AML-193 (cell line): ENCODE measurements around the gene GRIN2A.

Source experiments
- DNase-seq, 2 experiments: peaks; one replicate each; lab custom pipeline; 2025; lab: John Stamatoyannopoulos, UW

GRIN2A gene

DNA sequence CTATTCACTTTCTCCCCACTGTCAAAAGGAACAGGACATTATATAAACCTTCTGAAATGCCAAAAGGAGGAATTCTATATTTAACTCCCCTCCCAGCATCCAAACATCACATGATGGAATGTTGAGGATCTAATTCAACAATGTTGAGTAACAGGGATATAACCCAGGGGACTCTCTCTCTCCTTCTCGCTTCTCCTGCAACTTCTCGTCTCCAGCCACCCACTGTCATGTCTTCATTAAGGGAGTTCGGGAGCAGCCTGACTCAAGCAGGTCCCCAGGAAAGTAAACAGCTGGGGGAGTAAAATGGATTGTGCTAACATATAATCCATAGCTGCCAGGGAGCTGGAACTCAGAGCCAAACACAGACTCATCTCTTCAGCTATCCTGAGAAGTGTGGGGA is 51.7 kb downstream of the GRIN2A start:
- DNase-seq = no peak

DNA sequence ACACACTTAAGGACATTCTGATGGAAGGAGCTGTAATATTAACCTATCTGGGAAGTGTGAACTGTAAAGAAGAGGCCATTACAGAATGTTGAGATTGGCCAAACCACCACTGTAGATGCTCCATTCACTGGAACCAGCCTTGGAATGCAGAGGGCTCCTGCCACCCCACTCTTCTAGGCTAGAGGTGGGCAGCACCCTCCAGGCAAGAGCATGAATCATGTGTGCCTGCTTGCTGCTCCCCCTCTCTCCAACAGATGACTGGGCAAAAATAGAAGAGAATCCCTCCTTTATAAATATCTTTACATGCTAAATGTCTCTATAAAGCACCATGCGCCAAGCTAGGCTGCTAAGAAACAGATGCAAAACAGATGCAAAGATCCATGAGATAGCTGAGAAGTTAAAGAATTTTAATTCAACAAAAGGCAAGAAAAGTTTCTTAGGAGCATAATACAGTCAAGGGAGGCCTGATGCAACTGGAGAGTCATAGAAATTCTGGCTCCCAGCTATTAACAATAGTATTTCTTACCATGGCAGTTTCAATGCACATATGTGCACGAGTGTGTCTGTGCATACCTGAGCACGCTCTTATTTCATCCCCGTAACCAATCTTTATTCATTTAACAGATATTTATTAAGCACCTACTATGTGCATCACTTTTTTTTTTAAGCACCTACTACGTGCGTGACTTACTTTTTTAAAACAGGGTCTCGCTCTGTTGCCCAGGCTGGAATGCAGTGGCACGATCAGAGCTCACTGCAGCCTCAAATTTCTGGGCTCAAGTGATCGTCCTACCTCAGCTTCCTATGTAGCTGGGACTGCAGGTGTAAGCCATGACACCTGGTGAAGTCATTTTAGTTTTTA is 53.6 kb downstream of the GRIN2A start:
- DNase-seq = no peak

GRCh38 chr16:10126686-10127085 is 55.5 kb downstream of the GRIN2A start:
- no peak for DNase-seq

DNA sequence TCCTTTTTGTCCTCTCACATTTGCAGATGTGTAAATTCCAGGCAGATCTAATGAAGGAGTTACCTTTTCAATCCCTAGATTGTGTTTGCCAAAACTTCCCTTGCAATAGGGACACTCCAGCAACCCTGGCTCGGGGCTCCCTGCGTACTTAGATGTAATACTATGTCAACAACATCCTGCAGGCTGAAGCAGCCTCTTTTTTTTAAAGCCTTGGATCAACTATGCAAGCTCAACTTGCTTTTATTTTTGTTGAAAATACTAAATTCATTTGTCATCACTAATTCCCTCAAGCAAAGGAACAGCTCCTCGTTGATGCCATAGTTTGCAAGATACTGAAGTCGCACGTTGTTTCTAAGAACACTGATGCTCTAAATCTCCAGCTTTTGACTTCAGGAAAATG is 59.1 kb downstream of the GRIN2A start:
- DNase-seq = no peak

- DNase-seq = no peak
These were observed 59.7 kb downstream of the GRIN2A start for GRCh38 chr16:10122546-10122945.

DNA sequence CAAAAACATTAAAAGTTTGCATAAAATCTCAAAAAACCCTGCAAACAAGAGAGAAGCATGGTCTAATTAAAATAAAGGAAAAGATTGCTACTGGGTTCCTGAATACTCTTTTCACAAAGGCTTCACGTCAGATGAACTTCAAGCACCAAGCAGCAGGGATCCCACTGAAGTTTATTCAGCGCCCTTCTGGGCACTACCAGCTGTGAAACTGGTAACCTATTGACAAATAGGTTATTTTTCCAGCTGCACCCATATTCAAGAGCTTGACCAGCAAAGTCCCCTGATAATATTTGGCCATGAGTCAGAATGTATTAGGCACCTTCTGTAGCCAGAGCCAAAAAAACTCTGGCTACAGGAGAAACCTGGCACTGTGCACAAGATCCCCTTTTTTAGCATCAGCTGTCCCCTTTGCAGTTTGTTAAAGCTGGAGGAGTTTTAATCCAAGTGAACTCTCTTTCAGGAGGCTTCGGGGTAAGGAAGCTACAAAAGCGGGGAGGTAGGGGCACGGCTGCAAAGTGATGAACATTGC is 60.3 kb downstream of the GRIN2A start:
- DNase-seq = no peak

- DNase-seq = no peak
These were observed 60.7 kb downstream of the GRIN2A start for GRCh38 chr16:10121491-10121890.

DNA sequence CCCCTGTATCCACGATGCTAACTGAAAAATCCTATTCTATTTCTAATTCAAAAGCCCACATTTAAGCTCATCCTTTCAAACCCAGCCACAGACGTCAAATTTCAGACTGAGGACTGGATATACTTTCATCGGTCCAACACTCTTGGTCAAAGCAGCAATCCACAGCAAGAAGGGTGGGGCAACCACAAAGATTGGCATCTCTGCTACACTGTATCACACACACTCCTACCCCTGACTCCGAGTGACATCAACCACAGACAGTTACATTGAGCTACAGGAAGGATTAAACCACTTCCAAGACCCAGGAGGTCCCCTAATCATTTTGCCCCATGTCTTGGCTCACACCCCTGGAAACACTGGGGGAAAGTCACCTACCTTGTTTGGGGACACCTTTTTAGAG is 61.3 kb downstream of the GRIN2A start:
- no peak for DNase-seq

- no peak for DNase-seq
These were observed 67.8 kb downstream of the GRIN2A start for GRCh38 chr16:10114409-10114808.

DNA sequence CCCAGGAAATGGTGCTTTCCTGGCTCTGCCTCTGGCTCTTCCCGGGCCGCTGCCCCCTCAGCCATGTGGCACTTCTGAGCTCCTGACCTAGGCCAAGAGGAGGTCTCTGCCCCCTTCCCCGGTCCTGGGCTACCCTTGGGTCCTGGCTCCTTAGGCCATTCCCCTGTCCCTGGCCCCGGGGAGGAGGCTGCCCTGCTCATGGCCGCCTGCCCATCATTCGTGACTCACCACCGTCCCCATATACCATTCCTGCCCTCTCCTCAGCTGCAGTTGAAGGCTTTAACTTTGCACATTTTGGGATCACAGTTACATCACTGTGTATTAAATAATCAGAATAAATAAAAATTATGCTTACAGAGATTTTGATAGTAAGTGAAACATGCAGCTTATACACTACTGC is 69.0 kb downstream of the GRIN2A start:
- DNase-seq = no peak

DNA sequence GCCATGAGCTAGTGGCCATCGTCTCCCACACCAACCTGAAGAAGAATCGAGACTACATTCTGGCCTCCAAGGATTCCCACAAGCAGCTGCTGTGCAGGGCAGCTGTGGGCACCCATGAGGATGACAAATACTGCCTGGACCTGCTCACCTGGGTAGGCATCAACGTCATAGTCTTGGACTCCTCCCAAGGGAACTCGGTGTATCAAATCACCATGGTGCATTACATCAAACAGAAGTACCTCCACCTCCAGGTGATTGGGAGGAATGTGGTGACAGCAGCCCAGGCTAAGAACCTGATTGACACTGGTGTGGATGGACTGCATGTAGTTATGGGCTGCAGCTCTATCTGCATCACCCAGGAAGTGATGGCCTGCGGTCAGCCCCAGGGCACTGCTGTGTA is 70.2 kb downstream of the GRIN2A start:
- no peak for DNase-seq

GRCh38 chr16:10111156-10111761 is 71.0 kb downstream of the GRIN2A start:
- DNase-seq = no peak

DNA sequence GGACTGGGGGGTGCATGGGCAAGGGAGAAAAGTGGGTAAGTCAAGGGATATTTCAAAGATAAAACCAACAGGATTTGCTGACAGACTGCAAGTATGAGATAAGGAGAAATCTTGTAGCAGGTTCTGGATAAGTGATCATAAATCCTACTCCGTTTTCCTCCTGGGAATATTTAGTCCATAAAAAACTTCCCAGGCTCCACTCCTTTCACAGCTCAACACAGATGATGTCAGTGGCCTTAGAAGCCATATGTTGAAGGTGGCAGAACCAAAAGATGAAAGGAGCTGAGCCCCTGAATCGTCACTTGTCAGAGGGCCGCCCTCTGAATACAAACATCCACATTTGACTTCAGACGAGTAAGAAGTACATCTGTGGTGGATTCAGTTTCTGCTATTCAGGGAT is 71.7 kb downstream of the GRIN2A start:
- DNase-seq = no peak

DNA sequence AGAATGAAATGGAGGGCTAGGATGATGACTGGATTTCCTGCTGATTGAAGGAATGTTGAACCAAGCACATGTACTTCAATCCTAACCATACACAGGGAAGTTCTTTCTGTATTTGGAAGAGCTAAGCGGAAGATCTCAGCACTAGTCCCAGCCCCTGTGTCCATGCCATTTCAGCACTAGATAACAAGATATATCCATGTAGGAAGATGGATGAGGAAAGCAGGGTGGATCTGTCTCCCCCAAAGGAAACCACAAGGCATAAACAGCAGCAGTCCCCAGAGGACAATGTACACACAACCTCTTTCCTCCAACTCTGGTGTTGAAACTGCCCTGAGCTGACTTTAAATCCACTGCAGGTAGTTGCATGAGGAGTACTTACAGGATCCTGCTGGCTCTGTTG is 75.1 kb downstream of the GRIN2A start:
- no peak for DNase-seq

- no peak for DNase-seq
These were observed 78.5 kb downstream of the GRIN2A start for GRCh38 chr16:10103700-10104099.

DNA sequence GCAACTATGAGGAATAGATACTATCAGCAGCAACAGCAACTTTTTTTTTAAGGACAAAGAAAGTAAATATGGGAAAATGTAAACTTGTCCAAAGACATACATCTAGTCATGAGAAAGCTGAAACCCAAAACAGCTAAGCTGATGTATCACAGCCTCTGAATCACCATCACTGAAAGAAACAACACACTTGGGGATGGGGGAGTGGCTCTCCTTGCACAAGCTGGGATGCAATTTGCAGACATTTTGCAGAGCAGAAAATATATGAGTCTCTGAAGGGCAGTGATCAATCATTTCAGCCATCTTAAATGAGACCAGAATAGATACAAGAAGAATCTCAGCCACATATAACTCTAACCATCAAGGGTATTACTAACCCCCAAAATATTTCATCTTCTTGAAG is 79.1 kb downstream of the GRIN2A start:
- DNase-seq = no peak

- no peak for DNase-seq
These were observed 81.4 kb downstream of the GRIN2A start for GRCh38 chr16:10100829-10101228.

- no peak for DNase-seq
These were observed 83.2 kb downstream of the GRIN2A start for GRCh38 chr16:10098991-10099390.

GRCh38 chr16:10097271-10097670 is 85.0 kb downstream of the GRIN2A start:
- no peak for DNase-seq

DNA sequence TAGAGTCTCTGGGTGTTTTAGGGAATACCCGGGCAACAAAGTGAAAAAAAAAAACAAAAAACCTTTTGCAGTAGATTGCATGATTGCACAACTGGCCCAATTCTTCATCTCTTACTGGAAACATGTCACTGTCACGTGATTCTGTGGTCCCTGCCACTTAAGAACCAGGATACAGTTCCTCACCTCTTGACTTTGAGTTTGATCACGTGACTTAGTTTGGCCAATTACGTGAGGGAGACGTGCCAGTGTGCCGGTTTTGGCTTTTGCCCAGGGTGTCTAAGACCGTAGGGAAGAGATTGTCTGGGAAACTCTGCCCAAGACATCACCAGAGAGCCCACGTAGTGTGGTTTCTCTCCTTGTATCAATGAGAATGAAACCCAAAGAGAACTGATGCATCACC is 88.7 kb downstream of the GRIN2A start:
- no peak for DNase-seq

DNA sequence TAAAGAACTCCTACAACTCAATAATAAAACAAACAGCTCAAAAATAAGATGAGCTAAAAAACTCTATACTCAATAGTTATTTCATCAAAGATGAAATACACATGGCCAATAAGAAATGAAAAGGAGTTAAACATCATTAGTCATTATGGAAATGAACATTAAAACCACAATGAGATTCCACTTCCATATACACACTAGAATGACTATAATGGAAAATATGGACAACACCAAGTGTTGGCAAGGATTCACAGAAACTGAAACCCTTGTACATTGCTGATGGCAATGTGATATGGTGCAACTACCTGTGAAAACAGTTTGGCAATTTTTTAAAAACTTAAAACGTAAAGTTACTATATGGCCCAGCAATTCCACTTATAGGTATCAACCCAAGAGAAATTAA is 91.4 kb downstream of the GRIN2A start:
- DNase-seq = no peak

GRCh38 chr16:10088380-10088793 is 93.8 kb downstream of the GRIN2A start:
- no peak for DNase-seq

- DNase-seq = no peak
These were observed 95.1 kb downstream of the GRIN2A start for GRCh38 chr16:10087151-10087550.

DNA sequence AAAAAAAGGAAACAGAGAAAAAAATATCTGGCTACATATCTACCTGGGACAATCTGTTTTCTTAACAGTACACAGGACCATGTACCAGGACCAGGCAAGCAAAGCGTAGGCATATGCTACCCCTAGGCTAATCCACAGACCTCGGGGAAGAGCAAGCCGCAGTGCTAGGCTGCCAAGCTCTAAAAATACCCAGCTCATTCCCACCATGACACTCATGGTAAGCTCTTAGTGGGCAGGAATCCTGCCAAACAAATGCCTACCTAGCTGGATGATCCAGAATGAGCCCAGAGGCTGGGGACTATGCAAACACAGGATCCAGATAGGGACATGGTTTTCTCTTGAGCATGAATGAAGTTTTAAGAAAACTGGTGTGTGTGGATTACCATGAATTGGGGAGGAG is 95.6 kb downstream of the GRIN2A start:
- no peak for DNase-seq
